ENCODE measurements around the gene DENND5A.

Gene DENND5A

DNA sequence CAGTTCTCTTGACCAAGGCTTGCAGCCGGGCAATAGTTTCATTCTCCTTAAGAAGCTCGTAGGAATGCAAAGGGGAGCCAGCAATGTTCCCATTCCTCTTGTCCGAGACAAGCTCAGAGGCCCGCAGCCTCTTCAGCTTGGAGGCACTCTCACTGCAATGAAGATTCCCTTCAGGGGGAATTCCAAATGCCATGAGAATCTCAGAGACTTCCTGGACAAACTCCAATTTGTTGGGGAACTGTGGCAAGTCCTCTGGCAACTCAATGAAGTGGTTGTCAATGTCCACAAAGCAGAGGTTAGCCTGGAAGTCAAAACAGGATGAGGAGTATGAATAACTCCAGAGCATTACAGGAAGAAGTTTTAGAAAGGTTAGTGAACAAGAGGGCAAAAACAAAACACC, 84.4 kb downstream of the DENND5A start:
- no peaks in the 10 kb centered on the region for H3K79me2 ChIP-seq (ENCODE audit: control insufficient read depth, low read length)
- TF ChIP-seq, protein P1, sequence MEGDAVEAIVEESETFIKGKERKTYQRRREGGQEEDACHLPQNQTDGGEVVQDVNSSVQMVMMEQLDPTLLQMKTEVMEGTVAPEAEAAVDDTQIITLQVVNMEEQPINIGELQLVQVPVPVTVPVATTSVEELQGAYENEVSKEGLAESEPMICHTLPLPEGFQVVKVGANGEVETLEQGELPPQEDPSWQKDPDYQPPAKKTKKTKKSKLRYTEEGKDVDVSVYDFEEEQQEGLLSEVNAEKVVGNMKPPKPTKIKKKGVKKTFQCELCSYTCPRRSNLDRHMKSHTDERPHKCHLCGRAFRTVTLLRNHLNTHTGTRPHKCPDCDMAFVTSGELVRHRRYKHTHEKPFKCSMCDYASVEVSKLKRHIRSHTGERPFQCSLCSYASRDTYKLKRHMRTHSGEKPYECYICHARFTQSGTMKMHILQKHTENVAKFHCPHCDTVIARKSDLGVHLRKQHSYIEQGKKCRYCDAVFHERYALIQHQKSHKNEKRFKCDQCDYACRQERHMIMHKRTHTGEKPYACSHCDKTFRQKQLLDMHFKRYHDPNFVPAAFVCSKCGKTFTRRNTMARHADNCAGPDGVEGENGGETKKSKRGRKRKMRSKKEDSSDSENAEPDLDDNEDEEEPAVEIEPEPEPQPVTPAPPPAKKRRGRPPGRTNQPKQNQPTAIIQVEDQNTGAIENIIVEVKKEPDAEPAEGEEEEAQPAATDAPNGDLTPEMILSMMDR (IDR thresholded peaks at IDR 0.05; ENCODE audit: low read depth, low read length, poor library complexity, severe bottlenecking): no peak
- TF ChIP-seq EZH2phosphoT487 (IDR thresholded peaks at IDR 0.05; ENCODE audit: borderline replicate concordance, low read length): no peak

GRCh38 chr11:9179141-9179540, 86.0 kb downstream of the DENND5A start:
- H3F3A ChIP-seq (ENCODE audit: control insufficient read depth, insufficient read depth): no peaks in the 10 kb centered on the region
- no peak overlapping the region for H3K4me2 ChIP-seq (ENCODE audit: low read length)
- no peaks in the 10 kb centered on the region for H3K27me3 ChIP-seq (ENCODE audit: control insufficient read depth, low read length)
- no peak overlapping the region for H3K27ac ChIP-seq (ENCODE audit: low read depth, low read length)
- no peaks in the 10 kb centered on the region for H3K36me3 ChIP-seq (ENCODE audit: control insufficient read depth, low read length)
- no peak for TF ChIP-seq EZH2phosphoT487 (IDR thresholded peaks at IDR 0.05; ENCODE audit: borderline replicate concordance, low read length)
- TF ChIP-seq, protein P1 (IDR thresholded peaks at IDR 0.05; ENCODE audit: low read depth, low read length, poor library complexity, severe bottlenecking): no peak
- no peaks in the 10 kb centered on the region for H3K9me2 ChIP-seq (replicated peaks; ENCODE audit: control insufficient read depth, low read length)
- H3K4me1 ChIP-seq (ENCODE audit: control insufficient read depth, low read length): no peaks in the 10 kb centered on the region
- no peaks in the 10 kb centered on the region for H4K20me1 ChIP-seq (ENCODE audit: control insufficient read depth, insufficient read depth, low read depth, low read length)
- no peaks in the 10 kb centered on the region for H3K9me3 ChIP-seq (ENCODE audit: control insufficient read depth, insufficient read depth, low read length)
- no peak overlapping the region for H3K4me3 ChIP-seq (ENCODE audit: low read length)
- no peaks in the 10 kb centered on the region for H3K79me2 ChIP-seq (ENCODE audit: control insufficient read depth, low read length)

More for the DNA sequence above, 84.4 kb downstream of the DENND5A start:
- no peak overlapping the region for H3K4me2 ChIP-seq (ENCODE audit: low read length)
- H3K9me3 ChIP-seq (ENCODE audit: control insufficient read depth, insufficient read depth, low read length): no peaks in the 10 kb centered on the region
- no peaks in the 10 kb centered on the region for H3K36me3 ChIP-seq (ENCODE audit: control insufficient read depth, low read length)
- no peaks in the 10 kb centered on the region for H3K27me3 ChIP-seq (ENCODE audit: control insufficient read depth, low read length)
- no peak overlapping the region for H3K27ac ChIP-seq (ENCODE audit: low read depth, low read length)
- no peak overlapping the region for H3K4me3 ChIP-seq (ENCODE audit: low read length)
- no peaks in the 10 kb centered on the region for H3F3A ChIP-seq (ENCODE audit: control insufficient read depth, insufficient read depth)
- H3K9me2 ChIP-seq (replicated peaks; ENCODE audit: control insufficient read depth, low read length): no peaks in the 10 kb centered on the region
- no peaks in the 10 kb centered on the region for H4K20me1 ChIP-seq (ENCODE audit: control insufficient read depth, insufficient read depth, low read depth, low read length)
- no peaks in the 10 kb centered on the region for H3K4me1 ChIP-seq (ENCODE audit: control insufficient read depth, low read length)

- Histone ChIP-seq H3K9me3 (ENCODE audit: control insufficient read depth, insufficient read depth, low read length) (no peaks in the 10 kb centered on the region), H3K4me2 (ENCODE audit: low read length) (no peak overlapping the region), H3K4me3 (ENCODE audit: low read length) (no peak overlapping the region), H3K9me2 (replicated peaks; ENCODE audit: control insufficient read depth, low read length) (no peaks in the 10 kb centered on the region), H3K79me2 (ENCODE audit: control insufficient read depth, low read length) (no peaks in the 10 kb centered on the region), H3K27ac (ENCODE audit: low read depth, low read length) (no peak overlapping the region), H3F3A (ENCODE audit: control insufficient read depth, insufficient read depth) (no peaks in the 10 kb centered on the region), H3K36me3 (ENCODE audit: control insufficient read depth, low read length) (no peaks in the 10 kb centered on the region), H4K20me1 (ENCODE audit: control insufficient read depth, insufficient read depth, low read depth, low read length) (no peaks in the 10 kb centered on the region), H3K4me1 (ENCODE audit: control insufficient read depth, low read length) (no peaks in the 10 kb centered on the region), H3K27me3 (ENCODE audit: control insufficient read depth, low read length) (no peaks in the 10 kb centered on the region)
- no peak for TF ChIP-seq EZH2phosphoT487 (IDR thresholded peaks at IDR 0.05; ENCODE audit: borderline replicate concordance, low read length)
- TF ChIP-seq, protein P1 (IDR thresholded peaks at IDR 0.05; ENCODE audit: low read depth, low read length, poor library complexity, severe bottlenecking): no peak
Measured at GRCh38 chr11:9178716-9179115, 86.4 kb downstream of the DENND5A start.

Measured in DOHH2 (cell line).